Left cardiac atrium (tissue), 4 donors: ENCODE data around the gene UBE2F. TPM values are rescaled to one million over a fixed set of nuclear protein-coding genes. Genes with fewer than 3 reads are reported as not detected.

Experiments used
- ATAC-seq, 2 donors: fragments of 200-7000 bp; cut with Tn5 transposase; one replicate each; pipeline ENCODE4 v1.9.1; 2020; ENCODE audit warnings: mild to moderate bottlenecking in 2 of 2, moderate library complexity in 2 of 2
- DNase-seq: peaks from one replicate; pipeline ENCODE4 v3.0.0-alpha.2; 2020
- intact Hi-C, 2 donors: fragments of 100-400 bp; cut with DNase I; formaldehyde crosslinking; loops; one replicate each; pipeline versions ENCODE4 v1.14.1 to v1.15.1; 2022 to 2023
- total RNA-seq, 2 donors: library from RNA; stranded (reverse); fragmentation: NEBNext Ultra II Directional; extraction: Animal tissue kit (Norgen Biotek cat#: 25700); gene quantifications; one replicate each; pipeline ENCODE4 v1.2.1, GENCODE V29; 2021
- donor health status: DM: no; HTN: yes; CAD: no.
- donor health status: DM: no; HTN: yes; CAD: no; lungs with severe emphysema.
- donor health status: DM: yes; HTN: yes; CAD: no.
- donor health status: Dilated cardiomyopathy.

Gene UBE2F
- total RNA-seq, 2 donors from 2014 or later: 66.1 to 87.8 TPM

DNA sequence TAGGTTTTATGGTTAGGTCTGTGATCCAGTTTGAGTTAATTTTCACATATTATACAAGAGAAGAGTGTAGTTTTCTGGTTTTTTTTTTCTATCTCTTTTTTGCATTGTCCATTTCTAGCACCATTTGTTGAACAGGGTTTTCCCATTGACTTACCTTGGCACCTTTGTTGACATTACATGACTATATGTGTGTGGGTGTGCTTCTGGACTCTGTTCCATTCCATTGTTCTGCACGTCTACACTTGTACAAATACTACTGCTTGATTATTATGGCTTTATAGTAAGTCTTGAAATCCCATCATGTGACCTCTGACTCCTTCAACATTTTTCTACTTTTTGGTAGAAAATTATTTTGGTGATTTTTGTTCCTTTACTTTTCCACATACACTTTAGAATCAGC, 38.7 kb downstream of the UBE2F start:
- ATAC-seq (no peak), DNase-seq (no peak)
- intact Hi-C loops: no loop called here

DNA sequence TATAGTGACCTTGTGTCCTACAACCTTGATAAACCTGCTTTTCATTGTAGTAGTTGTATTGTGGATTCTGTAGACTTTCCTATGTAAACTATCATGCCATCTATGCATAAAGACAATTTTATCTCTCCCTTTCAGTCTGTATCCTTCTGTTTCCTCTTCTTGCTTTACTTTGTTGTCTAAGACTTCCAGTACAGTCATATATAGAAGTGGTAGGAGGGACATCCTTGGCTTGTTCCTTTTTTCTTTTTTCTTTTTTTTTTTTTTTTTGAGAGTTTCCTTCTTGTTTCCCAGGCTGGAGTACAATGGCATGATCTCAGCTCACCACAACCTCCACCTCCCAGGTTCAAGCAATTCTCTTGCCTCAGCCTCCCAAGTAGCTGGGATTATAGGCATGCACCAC, 39.7 kb downstream of the UBE2F start:
- DNase-seq: no peak
- ATAC-seq: no peak
- intact Hi-C loops: no loop called here

- no peak for DNase-seq
- no peak for ATAC-seq
- intact Hi-C loops: no loop called here
Measured at GRCh38 chr2:238007924-238008323, 41.1 kb downstream of the UBE2F start.

- ATAC-seq: no peak
- intact Hi-C loops: no loop called here
- DNase-seq: no peak
Measured at GRCh38 chr2:238009563-238009962, 42.7 kb downstream of the UBE2F start.

DNA sequence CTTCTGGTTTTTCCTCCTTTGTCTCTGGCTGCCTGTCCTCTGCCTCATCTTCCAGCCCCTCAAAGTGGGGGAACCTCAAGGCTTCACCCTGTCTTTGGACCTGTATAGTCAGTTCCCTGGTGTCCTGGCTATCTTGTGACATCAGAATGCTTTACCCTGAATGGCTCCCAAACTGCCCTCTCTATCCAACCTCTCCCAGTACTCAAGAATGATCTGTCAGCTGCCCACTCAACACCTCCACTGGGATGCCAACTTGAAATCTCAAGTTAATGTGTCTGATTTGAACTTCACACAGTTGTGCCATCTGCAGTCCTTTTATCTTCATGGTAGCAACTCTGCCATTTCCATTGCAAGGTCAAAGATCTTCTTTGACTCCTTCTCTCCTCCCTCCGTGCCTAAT, 43.8 kb downstream of the UBE2F start:
- DNase-seq: no peak
- intact Hi-C loops: no loop called here
- peak; percentile 82 to 85 for ATAC-seq

GRCh38 chr2:238013806-238014205, 47.0 kb downstream of the UBE2F start:
- no peak for ATAC-seq
- intact Hi-C loops: no loop called here
- no peak for DNase-seq

DNA sequence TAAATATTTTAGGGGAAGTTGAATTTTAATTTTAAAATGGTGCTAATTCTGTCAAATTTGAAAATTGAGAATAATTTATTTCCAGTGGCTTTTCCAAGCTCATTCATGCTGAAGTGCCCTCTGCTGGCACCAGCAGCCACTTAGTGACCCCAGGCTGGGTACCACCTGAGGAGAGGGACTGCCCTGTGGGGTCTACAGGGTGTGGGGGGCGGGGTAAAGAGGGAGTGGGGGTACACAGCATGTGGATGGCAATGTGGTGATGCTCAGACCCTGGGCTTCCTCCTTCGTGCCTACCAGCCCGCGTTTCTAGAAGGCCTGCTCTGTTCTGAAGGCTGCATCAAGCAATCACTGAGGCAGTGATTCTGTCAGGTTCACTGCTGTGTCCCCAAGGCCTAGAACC, 48.9 kb downstream of the UBE2F start:
- no peak for ATAC-seq

DNA sequence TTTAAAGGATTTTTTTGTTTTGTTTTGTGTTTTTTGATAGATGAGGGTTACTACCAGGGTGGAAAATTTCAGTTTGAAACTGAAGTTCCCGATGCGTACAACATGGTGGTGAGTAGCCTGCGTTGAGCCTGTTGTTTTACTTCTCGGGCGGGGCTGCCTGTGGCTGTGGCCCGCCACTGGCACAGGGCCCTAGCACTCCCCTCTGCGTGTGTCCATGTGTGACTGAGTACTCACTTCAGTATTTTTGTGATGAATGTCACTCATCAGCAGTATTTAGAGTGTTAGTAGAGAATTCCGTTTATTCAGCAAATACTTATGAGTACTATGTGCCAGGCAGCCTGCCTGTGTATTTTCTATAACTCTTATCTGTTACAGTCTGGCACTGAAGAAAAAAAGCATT, 49.7 kb downstream of the UBE2F start:
- ATAC-seq (no peak), DNase-seq (no peak)
- intact Hi-C loops: no loop called here

More for the DNA sequence above, 48.9 kb downstream of the UBE2F start:
- DNase-seq: no peak
- intact Hi-C loops: no loop called here

DNA sequence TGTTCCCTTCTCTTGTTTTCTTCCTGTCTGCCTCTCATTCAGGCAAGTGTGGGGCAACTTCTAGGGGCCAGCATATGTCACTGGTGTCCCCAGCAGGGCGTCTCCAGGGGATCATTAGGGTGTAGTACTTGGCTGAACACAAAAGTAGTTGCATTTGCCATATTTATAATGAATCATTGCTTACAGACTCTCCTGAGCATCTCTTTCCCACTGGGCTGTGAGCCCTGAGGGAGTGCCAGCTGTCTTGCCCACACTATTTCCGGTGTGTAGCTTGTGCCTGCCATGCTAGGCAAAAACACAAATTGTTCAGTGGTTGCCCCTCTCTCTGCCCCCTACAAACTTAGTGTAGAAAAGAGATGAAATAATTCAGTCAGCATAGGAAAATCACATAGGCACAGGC, 53.1 kb downstream of the UBE2F start:
- DNase-seq: no peak
- intact Hi-C loops: no loop called here
- ATAC-seq: no peak

DNA sequence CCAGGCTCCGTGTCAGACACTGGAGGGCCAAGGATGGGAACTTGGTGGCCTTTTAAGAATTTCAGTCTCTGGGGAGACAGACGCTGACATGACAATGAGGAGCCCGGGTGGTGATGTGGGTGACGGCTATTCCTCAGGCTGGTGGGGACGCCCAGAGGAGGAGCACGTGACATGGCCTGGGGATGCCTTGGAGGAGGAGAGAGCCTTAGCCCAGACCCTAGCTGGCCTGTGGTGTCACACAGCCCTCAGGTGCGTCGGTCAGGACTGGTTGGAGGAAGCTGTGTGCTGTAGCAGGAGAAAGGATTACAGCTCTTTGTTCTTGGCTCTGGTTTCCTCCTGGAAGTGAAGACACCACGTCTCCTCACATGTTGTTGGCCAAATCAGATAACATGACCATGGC, 54.0 kb downstream of the UBE2F start:
- intact Hi-C loops: no loop called here
- DNase-seq (no peak), ATAC-seq (no peak)

- no peak for DNase-seq
Measured at GRCh38 chr2:238021327-238021726, 54.5 kb downstream of the UBE2F start.

GRCh38 chr2:238022594-238023157, 55.9 kb downstream of the UBE2F start:
- DNase-seq (no peak), ATAC-seq (no peak)
- intact Hi-C loops: no loop called here

More at GRCh38 chr2:238021327-238021726, 54.5 kb downstream of the UBE2F start:
- ATAC-seq: no peak
- intact Hi-C loops: no loop called here

- intact Hi-C loops: no loop called here
- DNase-seq (no peak), ATAC-seq (no peak)
Measured at GRCh38 chr2:238023608-238024007, 56.8 kb downstream of the UBE2F start.

DNA sequence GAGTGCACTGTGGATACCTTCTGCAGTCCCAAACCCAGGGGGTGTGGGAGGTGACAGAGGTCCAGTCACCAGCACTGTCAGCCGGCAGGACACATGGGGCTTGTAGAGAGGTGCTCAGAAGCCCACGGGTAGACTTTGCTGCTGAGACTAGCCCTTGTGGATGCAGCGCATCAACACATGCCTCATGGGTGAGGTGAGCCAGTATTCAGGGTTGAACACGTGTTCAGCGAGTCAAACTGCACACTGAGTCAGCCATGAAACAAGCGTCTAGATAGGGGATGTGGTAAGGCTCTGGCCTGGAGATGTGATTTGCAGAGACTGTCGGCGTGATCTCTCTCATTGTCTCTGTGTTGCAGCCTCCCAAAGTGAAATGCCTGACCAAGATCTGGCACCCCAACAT, 58.2 kb downstream of the UBE2F start:
- DNase-seq (no peak), ATAC-seq (peak in 1 of 2 donors; percentile 19)
- intact Hi-C loops: no loop called here

GRCh38 chr2:238025741-238026360, 59.0 kb downstream of the UBE2F start:
- ATAC-seq (no peak), DNase-seq (no peak)
- intact Hi-C loops: no loop called here

GRCh38 chr2:238027058-238027457, 60.2 kb downstream of the UBE2F start:
- intact Hi-C loops: no loop called here
- no peak for ATAC-seq
- no peak for DNase-seq

DNA sequence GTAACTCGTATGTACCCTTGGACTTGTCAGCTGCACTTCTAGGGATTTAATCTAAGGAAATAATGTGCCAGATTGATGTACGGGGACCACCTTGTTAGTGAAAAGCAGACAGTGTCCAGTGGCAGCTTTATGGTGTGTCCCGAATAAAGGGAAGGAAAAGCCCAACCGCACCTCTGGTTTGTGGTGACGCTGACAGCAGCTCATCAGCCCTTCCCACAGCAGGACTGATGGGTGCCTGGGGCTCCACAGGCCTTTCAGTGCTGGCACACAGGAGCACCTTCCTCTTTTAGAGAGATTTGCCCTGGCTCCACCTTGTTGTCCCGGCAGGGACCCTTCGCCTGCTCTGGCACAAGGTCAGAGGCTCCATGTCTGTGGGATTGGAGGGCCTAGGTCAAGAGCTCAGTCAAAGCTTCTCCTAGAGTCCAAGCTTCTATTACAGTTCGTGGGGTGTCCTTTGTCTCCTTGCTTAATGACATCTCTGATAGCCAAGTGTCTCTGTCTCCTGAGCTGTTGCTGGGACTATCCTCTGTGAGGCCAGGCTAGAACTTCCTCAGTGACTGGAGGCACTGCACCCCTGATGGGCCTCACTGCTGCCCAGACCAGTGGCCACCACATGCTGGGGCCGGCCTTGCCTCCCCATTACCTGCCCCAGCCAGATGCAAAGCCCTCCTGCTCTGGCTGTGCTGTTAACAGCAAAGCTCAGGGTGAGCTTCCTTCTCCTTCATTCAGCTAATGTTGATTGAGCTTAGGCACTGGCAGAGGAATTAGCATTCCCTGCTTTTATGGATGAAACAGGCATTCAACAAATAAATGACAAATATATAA, 61.0 kb downstream of the UBE2F start:
- intact Hi-C loops: no loop called here
- DNase-seq (no peak), ATAC-seq (no peak)

DNA sequence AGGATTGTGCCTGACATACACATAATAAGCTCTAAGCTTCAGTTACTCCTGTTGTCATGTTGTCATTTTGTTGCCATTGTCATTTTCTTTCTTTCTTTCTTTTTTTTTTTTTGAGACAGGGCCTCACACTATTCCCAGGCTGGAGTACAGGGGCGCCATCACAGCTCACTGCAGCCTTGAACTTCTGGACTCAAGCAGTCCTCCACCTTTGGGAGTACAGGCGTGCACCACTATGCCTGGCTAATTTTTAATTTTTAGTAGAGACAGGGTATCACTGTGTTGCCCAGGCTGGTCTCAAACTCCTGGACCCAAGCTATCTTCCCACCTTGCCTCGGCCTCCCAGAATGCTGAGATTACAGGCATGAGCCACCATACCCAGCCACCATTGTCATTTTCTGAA, 63.0 kb downstream of the UBE2F start:
- DNase-seq (no peak), ATAC-seq (no peak)
- intact Hi-C loops: no loop called here

DNA sequence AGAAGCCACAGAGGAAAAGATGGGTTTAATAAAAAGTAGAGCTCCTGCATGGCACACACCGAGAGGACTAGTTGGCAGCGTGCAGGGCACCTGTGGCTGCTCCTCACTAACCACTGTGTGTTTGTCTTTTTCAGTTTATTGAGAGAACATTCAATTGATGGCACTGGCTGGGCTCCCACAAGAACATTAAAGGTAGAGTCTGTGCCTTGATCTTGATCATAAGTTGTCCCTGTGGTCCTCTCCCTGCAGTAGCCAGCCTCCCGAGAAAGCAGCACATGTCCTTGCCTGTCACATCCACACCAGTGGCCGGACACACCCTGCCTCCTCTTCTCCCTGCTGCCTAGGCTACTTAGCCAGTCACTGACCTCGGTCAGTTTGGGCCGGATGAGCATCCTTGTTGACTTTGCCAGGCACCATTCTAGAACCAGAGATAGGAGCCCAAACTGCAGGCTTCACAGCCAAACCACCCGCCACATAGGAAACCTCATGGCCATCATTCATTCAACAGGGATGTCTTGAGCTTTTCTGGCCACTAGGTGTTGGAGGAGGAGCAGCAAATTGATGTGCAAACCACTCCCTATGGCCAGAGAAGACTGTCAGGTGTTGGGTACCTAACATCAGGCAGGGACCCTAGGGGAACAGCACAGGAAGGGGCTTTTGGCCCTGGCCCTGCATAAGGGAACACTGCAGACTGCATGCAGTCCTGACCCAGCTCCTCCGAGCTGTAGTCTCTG, 63.8 kb downstream of the UBE2F start:
- intact Hi-C loops: no loop called here
- no peak for DNase-seq
- ATAC-seq: no peak

DNA sequence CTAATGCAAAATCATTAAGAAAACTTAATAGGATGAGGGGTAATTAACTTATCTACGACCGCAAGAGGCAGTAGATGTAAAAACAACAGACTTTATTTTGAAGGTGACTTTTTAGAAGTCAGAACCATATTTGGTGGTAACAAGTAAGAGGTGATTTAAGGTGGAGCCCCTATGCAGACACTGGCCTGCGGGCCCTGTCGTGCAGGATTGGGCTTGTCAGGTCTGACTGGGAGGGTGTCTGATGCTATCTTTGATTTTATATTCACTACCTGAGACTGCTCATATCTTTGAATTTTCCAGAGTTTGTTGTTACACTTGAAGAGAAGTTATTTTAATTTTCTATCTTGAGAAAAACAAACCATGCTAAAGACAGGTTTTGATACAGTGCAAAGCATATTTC, 64.9 kb downstream of the UBE2F start:
- intact Hi-C loops: no loop called here
- ATAC-seq (no peak), DNase-seq (no peak)
